ENCODE data around the gene SPATA2L.

GRCh38 chr16:89700100-89700648, 1.3 kb downstream of the SPATA2L start:
- TF ChIP-seq CTCF (IDR thresholded peaks at IDR 0.05) (peak; percentile 65 to 73), POLR2A (IDR thresholded peaks at IDR 0.05) (no peak), POLR2AphosphoS5 (IDR thresholded peaks at IDR 0.05) (peak in 1 of 3 donors; percentile 87)
